Measurements from ENCODE around the gene COL27A1.
"Not testable (repeated sequence)": the region's sequence is repeated elsewhere in the genome, so short reads cannot be mapped to it uniquely, and the experiment has no call there.

The COL27A1 gene

GRCh38 chr9:114122136-114123027, 33.0 kb upstream of the COL27A1 start:
- in situ Hi-C loops (cut with MboI; ENCODE audit: low sequenced_read_pairs) = no loop called here

- in situ Hi-C loops (cut with MboI; ENCODE audit: low sequenced_read_pairs) = no loop called here
Observed at GRCh38 chr9:114123031-114123977, 32.0 kb upstream of the COL27A1 start.

- in situ Hi-C loops (cut with MboI; ENCODE audit: low sequenced_read_pairs) = no loop called here
Observed at GRCh38 chr9:114124138-114124537, 31.2 kb upstream of the COL27A1 start.

- in situ Hi-C loops (cut with MboI; ENCODE audit: low sequenced_read_pairs) = no loop called here
Observed at GRCh38 chr9:114124666-114125475, 30.5 kb upstream of the COL27A1 start.

- in situ Hi-C loops (cut with MboI; ENCODE audit: low sequenced_read_pairs) = no loop called here
Observed at GRCh38 chr9:114125476-114126013, 29.8 kb upstream of the COL27A1 start.

GRCh38 chr9:114126247-114127060, 28.9 kb upstream of the COL27A1 start:
- in situ Hi-C loops (cut with MboI; ENCODE audit: low sequenced_read_pairs) = no loop called here

GRCh38 chr9:114128759-114129158, 26.6 kb upstream of the COL27A1 start:
- in situ Hi-C loops (cut with MboI; ENCODE audit: low sequenced_read_pairs) = not testable (repeated sequence)

- in situ Hi-C loops (cut with MboI; ENCODE audit: low sequenced_read_pairs) = no loop called here
Observed at GRCh38 chr9:114130141-114130540, 25.2 kb upstream of the COL27A1 start.

- in situ Hi-C loops (cut with MboI; ENCODE audit: low sequenced_read_pairs) = no loop called here
Observed at GRCh38 chr9:114130624-114131277, 24.6 kb upstream of the COL27A1 start.

- in situ Hi-C loops (cut with MboI; ENCODE audit: low sequenced_read_pairs) = no loop called here
Observed at GRCh38 chr9:114131808-114132549, 23.4 kb upstream of the COL27A1 start.

GRCh38 chr9:114132550-114132918, 22.8 kb upstream of the COL27A1 start:
- in situ Hi-C loops (cut with MboI; ENCODE audit: low sequenced_read_pairs) = no loop called here

GRCh38 chr9:114134827-114135396, 20.4 kb upstream of the COL27A1 start:
- in situ Hi-C loops (cut with MboI; ENCODE audit: low sequenced_read_pairs) = no loop called here

GRCh38 chr9:114137831-114138230, 17.5 kb upstream of the COL27A1 start:
- in situ Hi-C loops (cut with MboI; ENCODE audit: low sequenced_read_pairs) = no loop called here

- in situ Hi-C loops (cut with MboI; ENCODE audit: low sequenced_read_pairs) = no loop called here
Observed at GRCh38 chr9:114138552-114138971, 16.8 kb upstream of the COL27A1 start.

GRCh38 chr9:114139071-114139470, 16.3 kb upstream of the COL27A1 start:
- in situ Hi-C loops (cut with MboI; ENCODE audit: low sequenced_read_pairs) = no loop called here

- in situ Hi-C loops (cut with MboI; ENCODE audit: low sequenced_read_pairs) = no loop called here
Observed at GRCh38 chr9:114140401-114140800, 14.9 kb upstream of the COL27A1 start.

- in situ Hi-C loops (cut with MboI; ENCODE audit: low sequenced_read_pairs) = no loop called here
Observed at GRCh38 chr9:114140850-114141249, 14.5 kb upstream of the COL27A1 start.
